Type B pancreatic cell (in vitro differentiated cells): Measurements from ENCODE around the gene COG3. TPM values are rescaled to one million over a fixed set of nuclear protein-coding genes. Genes with fewer than 3 reads are reported as not detected.
A peak's percentile ranks its signal among the peaks of the same experiment; 100 is the strongest.
"Not testable (repeated sequence)": the region's sequence is repeated elsewhere in the genome, so short reads cannot be mapped to it uniquely, and the experiment has no call there.

Experiments
- DNase-seq: peaks from one replicate; pipeline ENCODE4 v3.0.0; 2021; ENCODE audit warnings: mixed read lengths; ENCODE audit not compliant: unreplicated experiment; ENCODE audit errors: extremely low spot score
- H3K27ac Mint-ChIP-seq: 2 replicates; pipeline ENCODE4 v1.8.0; 2021; ENCODE audit warnings: mild to moderate bottlenecking, mixed read lengths
- H3K27me3 Mint-ChIP-seq: 2 replicates; pipeline ENCODE4 v1.8.0; 2021; ENCODE audit warnings: mixed read lengths
- H3K36me3 Mint-ChIP-seq: 2 replicates; pipeline ENCODE4 v1.8.0; 2021; ENCODE audit warnings: mixed read lengths
- H3K4me1 Mint-ChIP-seq: one replicate; pipeline ENCODE4 v1.8.0; 2021; ENCODE audit warnings: mixed read lengths; ENCODE audit not compliant: unreplicated experiment
- H3K4me3 Mint-ChIP-seq: 2 replicates; pipeline ENCODE4 v1.8.0; 2021; ENCODE audit warnings: mild to moderate bottlenecking, mixed read lengths
- H3K9me3 Mint-ChIP-seq: 2 replicates; pipeline ENCODE4 v1.8.0; 2021; ENCODE audit warnings: mixed read lengths
- CTCF ChIP-seq: fragments of 200-600 bp; sonication (generic); conservative IDR thresholded peaks from 2 replicates; pipeline ENCODE4 v1.5.0; 2021; ENCODE audit warnings: antibody characterized with exemption, mild to moderate bottlenecking
- total RNA-seq: library from RNA; stranded (reverse); gene quantifications from 2 replicates; pipeline ENCODE4 v1.2.1, GENCODE V29; 2021; ENCODE audit warnings: low replicate concordance

COG3 gene
- total RNA-seq, 1 donor from 2014 or later, result 30.4 TPM

GRCh38 chr13:45419945-45420344 is 44.8 kb upstream of the COG3 start:
- H3K27me3 Mint-ChIP-seq, result no peaks in the 10 kb centered on the region
- H3K4me3 Mint-ChIP-seq, result peak overlapping the region; percentile 78
- no peak for TF ChIP-seq CTCF
- DNase-seq, result no peak
- H3K9me3 Mint-ChIP-seq, result no peaks in the 10 kb centered on the region
- peaks cover 12% of the 10 kb centered on the region for H3K4me1 Mint-ChIP-seq
- H3K27ac Mint-ChIP-seq, result no peak overlapping the region
- no peaks in the 10 kb centered on the region for H3K36me3 Mint-ChIP-seq

- Mint-ChIP-seq H3K27me3 (no peaks in the 10 kb centered on the region), H3K4me1 (no peaks in the 10 kb centered on the region), H3K36me3 (no peaks in the 10 kb centered on the region), H3K9me3 (no peaks in the 10 kb centered on the region), H3K27ac (no peak overlapping the region), H3K4me3 (no peak overlapping the region)
- DNase-seq, result no peak
- no peak for TF ChIP-seq CTCF
Observed at GRCh38 chr13:45422731-45423292, 41.9 kb upstream of the COG3 start.

GRCh38 chr13:45426056-45426841 is 38.5 kb upstream of the COG3 start:
- H3K27me3 Mint-ChIP-seq, H3K9me3 Mint-ChIP-seq: not testable (repeated sequence)

GRCh38 chr13:45432737-45433380 is 31.9 kb upstream of the COG3 start:
- H3K27ac Mint-ChIP-seq, result no peak overlapping the region
- H3K27me3 Mint-ChIP-seq, result no peaks in the 10 kb centered on the region
- no peak overlapping the region for H3K4me3 Mint-ChIP-seq
- H3K36me3 Mint-ChIP-seq, result no peaks in the 10 kb centered on the region
- peaks cover 4% of the 10 kb centered on the region for H3K4me1 Mint-ChIP-seq
- no peak for TF ChIP-seq CTCF
- H3K9me3 Mint-ChIP-seq, result no peaks in the 10 kb centered on the region
- DNase-seq, result no peak

More at GRCh38 chr13:45426056-45426841, 38.5 kb upstream of the COG3 start:
- H3K4me1 Mint-ChIP-seq, H3K27ac Mint-ChIP-seq, H3K36me3 Mint-ChIP-seq, DNase-seq, H3K4me3 Mint-ChIP-seq: not testable (repeated sequence)

GRCh38 chr13:45433381-45433790 is 31.4 kb upstream of the COG3 start:
- Mint-ChIP-seq H3K4me3 (no peak overlapping the region), H3K27ac (no peak overlapping the region), H3K9me3 (no peaks in the 10 kb centered on the region), H3K4me1 (peaks cover 4% of the 10 kb centered on the region), H3K36me3 (no peaks in the 10 kb centered on the region), H3K27me3 (no peaks in the 10 kb centered on the region)
- no peak for DNase-seq
- TF ChIP-seq CTCF, result no peak
